GM18951 (cell line): ENCODE results near the gene ZBTB7C.

ENCODE experiments used
- POLR2A ChIP-seq: IDR thresholded peaks from 4 replicates; pipeline ENCODE4 v1.6.1; 2011; ENCODE audit warnings: mild to moderate bottlenecking; ENCODE audit not compliant: insufficient read length, insufficient read depth; ENCODE audit errors: extremely low read depth
- in situ Hi-C: fragments of 300-500 bp; cut with MboI; formaldehyde crosslinking; loops from one replicate; pipeline ENCODE4 v1.12.0; 2022; ENCODE audit warnings: low sequenced_read_pairs, mixed read lengths, inconsistent platforms; ENCODE audit not compliant: unreplicated experiment

The ZBTB7C gene

DNA sequence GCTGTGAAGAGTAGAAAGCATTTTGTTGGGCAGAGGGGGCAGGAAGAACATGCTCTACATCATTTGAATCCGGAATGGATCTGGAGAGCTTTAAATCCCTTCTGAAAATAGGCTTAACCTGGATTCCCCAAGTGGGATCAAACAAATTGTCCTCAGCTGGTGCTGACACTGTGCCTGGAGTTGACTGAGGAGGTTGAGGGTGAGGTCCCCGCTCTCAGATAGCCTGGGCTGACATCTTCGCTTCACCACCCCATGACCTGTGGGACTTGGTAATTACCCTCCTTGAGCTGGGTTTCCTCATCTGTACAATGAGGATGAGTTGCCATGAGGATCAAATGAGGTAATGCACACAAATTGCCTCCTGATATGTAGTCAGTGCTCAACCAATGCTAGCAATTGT lies 360.9 kb downstream of the ZBTB7C start:
- in situ Hi-C loops: no loop called here
- TF ChIP-seq POLR2A: no peak

DNA sequence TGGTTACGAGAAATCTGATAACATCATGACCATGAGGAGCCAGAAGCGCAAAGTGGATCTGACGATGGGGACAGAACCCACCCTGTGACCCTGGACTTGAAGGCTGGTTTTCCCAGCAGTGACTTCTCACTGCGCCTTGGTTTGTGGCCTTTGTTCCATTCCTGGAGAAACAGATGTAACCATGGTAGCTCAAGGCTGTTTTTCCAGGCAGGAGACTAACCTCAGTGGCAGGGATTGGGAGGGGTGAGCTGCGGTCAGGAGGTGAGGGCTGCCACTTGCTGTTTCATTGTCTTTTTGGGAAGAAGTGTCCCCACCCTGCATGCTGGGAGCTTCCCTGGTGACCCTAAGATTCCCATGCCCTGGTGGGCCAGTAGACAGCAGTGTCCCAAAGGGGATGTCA lies 362.3 kb downstream of the ZBTB7C start:
- no peak for TF ChIP-seq POLR2A
- in situ Hi-C loops: no loop called here

DNA sequence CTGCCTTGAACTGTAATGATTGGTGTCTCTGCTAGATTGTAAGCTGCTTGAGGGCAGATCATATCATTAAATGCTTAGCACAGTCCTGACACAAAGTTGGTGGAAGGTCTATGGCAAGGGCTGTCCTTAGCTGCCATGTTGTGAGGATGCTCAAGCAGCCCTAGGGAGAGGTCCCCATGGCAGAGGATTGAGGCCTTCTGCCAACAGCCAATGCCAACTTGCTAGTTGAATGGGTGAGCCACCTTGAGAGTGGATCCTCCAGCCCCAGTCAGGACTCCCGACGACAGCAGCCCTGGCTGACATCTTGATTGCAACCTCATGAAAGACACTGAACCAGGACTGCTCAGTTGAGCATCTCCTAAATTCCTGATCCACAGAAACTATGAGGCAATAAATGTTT lies 363.4 kb downstream of the ZBTB7C start:
- in situ Hi-C loops: no loop called here
- no peak for TF ChIP-seq POLR2A

DNA sequence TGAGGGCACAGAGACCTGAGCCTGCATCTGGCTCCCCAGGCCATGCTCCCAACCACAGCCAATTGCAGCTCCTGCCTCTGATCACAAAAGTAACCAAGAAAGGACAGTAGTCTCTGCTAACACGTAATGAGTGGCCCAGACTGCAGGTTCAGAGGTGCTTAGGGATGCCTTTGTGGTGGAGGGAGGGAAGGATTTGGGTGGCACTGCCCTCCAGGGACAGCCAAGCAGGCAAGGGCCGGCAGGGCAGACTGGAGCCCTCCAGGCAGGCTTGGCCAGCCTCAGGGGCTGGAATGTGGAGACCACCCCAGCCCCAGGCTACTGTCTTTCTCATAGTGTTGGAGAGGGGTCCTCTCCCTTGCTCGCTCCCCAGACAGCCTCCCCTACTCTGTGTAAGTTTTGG lies 364.2 kb downstream of the ZBTB7C start:
- in situ Hi-C loops: no loop called here
- no peak for TF ChIP-seq POLR2A

DNA sequence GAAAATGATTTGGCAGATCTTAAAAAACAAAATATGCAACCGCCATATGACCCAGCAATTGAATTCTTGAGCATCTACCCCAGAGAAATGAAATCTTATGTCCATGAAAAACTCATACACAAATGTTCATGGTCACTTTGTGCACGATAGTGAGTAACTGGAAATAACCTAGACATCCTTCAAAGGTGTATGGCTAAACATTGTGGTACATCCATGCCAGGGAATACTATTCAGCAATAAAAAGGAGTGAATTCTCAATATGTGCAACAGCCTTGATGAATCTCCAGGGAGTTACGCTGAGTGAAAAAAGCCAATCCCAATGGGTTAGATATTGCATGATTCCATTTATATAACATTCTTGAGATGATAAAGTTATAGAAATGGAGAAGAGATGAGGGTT lies 366.0 kb downstream of the ZBTB7C start:
- in situ Hi-C loops: no loop called here
- TF ChIP-seq POLR2A: no peak

DNA sequence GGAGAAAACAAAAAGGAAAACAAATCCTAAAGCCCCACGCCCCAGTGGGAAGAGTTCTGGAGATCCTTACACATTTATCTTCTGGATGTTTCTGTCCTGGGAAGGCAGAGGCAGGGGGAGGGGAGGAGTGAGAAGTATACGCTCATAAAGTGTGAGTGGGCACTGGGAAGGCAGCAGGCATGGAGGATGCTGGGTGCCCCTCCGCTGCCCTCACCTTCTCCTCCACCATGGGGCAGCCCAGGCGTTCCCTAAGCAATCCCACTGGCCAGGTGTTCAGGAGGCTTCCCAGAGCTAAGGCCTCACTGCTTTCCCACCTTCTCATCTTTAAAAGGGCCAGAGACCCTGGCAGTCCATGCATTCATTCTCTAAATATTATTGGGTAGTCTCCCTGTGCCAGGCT lies 366.8 kb downstream of the ZBTB7C start:
- no peak for TF ChIP-seq POLR2A
- in situ Hi-C loops: no loop called here

DNA sequence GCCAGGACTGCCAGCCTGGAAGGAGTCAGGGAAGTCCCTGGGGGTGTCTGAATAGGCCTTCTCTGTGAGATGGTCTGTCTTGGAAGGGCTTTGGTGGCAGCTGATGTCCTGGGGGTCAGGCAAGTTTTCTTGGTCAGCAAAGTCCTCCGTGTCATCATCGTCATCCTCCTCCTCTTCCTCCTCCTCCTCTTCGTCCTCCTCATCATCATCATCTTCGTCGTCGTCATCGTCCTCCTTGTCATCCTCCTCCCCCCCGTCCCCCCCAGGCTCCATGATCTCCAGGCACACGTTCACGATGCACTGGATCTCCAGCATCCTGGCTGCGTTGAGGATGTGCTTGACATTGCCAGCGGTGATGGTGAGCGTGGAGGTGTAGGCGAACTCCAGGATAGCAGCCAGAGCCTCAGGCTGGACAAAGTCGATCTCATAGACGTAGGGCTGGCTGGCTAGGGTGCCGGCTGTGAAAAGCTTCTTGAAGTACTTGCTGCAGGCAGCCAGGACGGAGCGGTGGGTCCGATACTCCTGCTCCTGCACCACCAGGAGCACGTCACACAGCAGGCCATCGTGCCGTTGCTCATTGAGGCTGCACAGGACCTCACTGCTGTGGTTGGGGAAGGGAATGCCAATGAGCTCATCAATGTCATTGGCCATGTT lies 368.6 kb downstream of the ZBTB7C start:
- no peak for TF ChIP-seq POLR2A
- in situ Hi-C loops: no loop called here

DNA sequence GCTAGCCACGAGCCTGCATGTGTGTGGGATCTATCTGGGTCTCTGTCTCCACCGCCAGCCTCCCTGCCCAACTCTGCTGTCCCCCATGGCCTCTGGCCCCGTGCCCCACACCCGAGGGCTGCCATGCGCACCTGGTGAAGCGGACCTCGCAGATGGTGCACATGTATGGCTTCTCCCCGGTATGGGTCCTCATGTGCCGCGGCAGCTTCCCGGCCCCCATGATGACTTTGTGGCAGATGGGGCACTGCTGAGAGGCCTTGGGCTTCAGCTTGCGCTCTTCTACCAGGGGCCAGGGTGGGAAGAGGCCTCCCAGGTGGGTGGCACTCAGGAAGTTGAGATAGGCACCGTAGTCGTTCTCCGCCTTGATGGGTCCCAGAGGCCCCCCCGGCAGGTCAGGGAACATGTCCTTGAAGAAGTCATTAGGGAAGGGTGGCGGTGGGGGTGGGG lies 369.4 kb downstream of the ZBTB7C start:
- in situ Hi-C loops: no loop called here
- no peak for TF ChIP-seq POLR2A

DNA sequence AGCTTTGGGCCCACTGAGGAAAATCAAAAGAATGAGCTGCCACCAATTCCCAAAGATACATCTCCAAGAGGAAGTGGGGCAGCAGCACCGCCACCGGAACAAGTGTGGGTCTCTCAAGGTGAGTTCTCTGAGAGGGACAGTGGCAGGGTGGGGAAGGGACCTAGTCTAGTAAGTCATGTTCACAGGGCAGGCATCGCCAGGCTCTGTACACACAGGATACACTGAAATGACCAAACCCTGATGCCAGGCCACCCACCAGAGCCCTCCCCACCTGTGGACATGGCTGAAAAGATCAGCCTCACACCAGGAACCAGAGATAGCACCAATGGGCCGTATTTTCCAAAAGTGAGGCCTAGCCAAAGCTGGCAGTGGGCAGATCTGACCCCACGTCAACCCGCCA lies 370.5 kb downstream of the ZBTB7C start:
- in situ Hi-C loops: no loop called here

DNA sequence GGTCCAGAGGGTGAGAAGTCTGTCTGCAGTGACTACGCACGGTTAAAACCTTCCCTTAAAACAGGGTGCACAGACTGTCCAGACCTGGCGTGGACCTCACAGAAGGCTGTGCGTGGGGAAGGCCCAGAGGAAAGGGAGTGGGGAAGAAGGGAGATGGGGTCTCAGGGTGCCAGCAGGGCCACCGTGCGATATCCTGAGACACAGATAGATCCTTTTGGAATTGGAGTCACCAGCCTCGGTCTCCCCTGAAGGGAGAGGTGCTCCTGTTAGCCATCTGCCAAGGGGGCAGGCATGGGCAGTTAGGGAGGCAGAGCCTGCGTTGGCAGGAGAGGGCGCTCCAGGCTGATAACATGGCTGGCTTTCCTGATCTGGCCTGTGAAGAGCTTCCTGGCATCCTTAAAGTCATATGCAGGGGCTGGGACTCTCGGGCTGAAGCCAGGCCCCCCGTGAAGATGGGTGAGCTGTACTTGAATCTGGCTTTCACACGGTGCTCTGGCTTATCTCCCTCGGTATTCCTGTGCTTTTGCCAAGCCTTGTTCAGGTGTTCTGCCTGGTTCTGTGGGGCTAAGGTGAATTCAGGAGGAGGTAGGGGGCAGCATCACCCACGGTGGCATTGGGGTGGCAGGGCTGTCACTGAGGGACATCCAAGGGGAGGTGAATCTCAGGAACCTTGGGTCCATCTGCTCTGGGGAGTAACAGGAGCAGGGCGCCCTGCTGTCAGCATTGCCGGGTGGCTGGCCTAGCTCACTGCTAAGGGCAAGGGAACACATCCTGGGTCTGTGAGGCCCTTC lies 371.5 kb downstream of the ZBTB7C start:
- in situ Hi-C loops: no loop called here
- no peak for TF ChIP-seq POLR2A

More for the DNA sequence above, 370.5 kb downstream of the ZBTB7C start:
- no peak for TF ChIP-seq POLR2A

DNA sequence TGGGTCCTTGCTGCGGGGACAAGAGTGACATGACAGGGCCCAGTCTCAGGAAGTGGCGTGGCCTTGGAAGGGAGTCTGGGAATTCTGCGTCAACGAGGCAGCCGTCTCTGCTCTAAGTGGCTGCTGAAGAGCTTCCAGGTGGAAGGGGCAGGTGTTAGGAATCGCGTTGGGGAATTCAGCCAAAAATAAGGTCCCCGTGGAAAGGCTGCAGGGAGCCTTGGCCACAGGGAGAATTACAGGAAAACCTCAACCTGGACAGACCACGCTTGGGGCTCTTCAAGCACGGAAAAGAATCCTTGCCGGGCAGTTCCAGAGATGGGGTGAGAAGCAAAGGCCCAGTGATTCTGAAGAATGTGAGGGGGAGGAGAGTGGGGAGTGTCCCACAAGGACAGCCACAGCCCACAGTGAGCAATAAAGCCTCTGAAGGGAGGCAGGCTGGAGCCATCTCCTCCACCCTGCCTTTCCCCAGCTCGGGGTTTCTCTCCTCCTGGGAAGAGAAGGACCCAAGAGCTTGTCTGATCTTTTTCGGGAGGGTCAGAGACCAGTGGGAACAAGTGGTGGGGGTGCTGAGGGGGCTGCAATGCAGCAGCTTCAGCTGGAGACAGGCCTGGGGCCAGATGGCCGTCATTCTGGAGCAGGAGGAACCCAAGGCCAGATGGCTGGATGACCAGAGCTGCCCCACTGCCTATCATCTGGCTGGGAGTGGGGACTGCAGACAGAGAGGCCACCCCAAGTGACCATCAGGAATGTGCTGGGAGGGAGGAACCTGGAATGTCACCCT lies 372.4 kb downstream of the ZBTB7C start:
- in situ Hi-C loops: no loop called here

DNA sequence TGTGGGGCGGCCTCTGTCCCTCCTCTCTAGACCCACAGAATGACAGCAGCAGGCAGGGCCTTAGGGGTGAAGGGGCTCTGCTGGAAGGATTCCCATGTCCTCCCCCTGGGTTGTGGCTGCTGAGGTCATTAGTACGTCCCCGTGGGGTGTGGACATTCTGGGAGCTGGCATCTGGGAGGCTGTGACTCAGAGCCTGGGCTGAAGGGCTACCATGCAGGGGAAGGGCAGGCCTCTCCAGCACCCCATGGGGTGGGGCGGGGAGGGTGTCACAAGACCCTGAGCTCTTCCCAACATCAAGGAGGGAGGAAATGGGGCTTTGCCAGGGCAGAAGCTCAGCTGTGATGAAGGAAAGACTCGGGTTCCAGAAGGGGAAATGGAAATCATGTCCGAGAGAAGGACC lies 373.0 kb downstream of the ZBTB7C start:
- in situ Hi-C loops: no loop called here
- no peak for TF ChIP-seq POLR2A

More for the DNA sequence above, 372.4 kb downstream of the ZBTB7C start:
- no peak for TF ChIP-seq POLR2A

DNA sequence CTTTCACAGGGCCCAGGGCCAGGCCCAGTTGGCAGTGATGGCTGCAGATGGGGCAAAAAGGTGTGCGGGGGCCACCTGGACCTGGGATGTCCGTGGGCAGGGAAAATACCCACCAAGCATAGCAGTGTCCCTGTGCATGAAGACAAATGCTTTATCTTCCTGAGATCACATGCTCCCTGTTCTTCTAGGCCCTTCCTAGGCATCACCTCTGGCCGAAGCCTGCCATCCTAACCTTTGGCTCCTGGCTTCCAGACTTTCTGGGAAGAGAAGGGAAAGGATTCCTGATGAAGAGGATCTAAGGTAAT lies 373.7 kb downstream of the ZBTB7C start:
- no peak for TF ChIP-seq POLR2A
- in situ Hi-C loops: no loop called here
